Measurements from ENCODE around the gene SLC5A7.

The SLC5A7 gene

GRCh38 chr2:108026092-108026794 is 39.9 kb downstream of the SLC5A7 start:
- TF ChIP-seq CTCF (IDR thresholded peaks at IDR 0.05; ENCODE audit: low read depth, low read length, missing control alignments) = no peak

GRCh38 chr2:108029496-108029895 is 43.2 kb downstream of the SLC5A7 start:
- TF ChIP-seq CTCF (IDR thresholded peaks at IDR 0.05; ENCODE audit: low read depth, low read length, missing control alignments) = no peak
- no peak for DNase-seq (ENCODE audit: extremely low read depth, low read depth)
- no peak overlapping the region for H3K4me3 ChIP-seq (replicated peaks; ENCODE audit: low read depth, low read length)

More at GRCh38 chr2:108026092-108026794, 39.9 kb downstream of the SLC5A7 start:
- no peak for DNase-seq (ENCODE audit: extremely low read depth, low read depth)
- no peak overlapping the region for H3K4me3 ChIP-seq (replicated peaks; ENCODE audit: low read depth, low read length)

- no peak for TF ChIP-seq CTCF (IDR thresholded peaks at IDR 0.05; ENCODE audit: low read depth, low read length, missing control alignments)
- no peak for DNase-seq (ENCODE audit: extremely low read depth, low read depth)
- no peak overlapping the region for H3K4me3 ChIP-seq (replicated peaks; ENCODE audit: low read depth, low read length)
These were observed 43.6 kb downstream of the SLC5A7 start for GRCh38 chr2:108029912-108030311.

- no peak for TF ChIP-seq CTCF (IDR thresholded peaks at IDR 0.05; ENCODE audit: low read depth, low read length, missing control alignments)
- H3K4me3 ChIP-seq (replicated peaks; ENCODE audit: low read depth, low read length) = no peak overlapping the region
These were observed 45.2 kb downstream of the SLC5A7 start for GRCh38 chr2:108031471-108031941.

GRCh38 chr2:108034843-108035242 is 48.5 kb downstream of the SLC5A7 start:
- H3K4me3 ChIP-seq (replicated peaks; ENCODE audit: low read depth, low read length) = no peak overlapping the region
- no peak for DNase-seq (ENCODE audit: extremely low read depth, low read depth)
- TF ChIP-seq CTCF (IDR thresholded peaks at IDR 0.05; ENCODE audit: low read depth, low read length, missing control alignments) = no peak

More at GRCh38 chr2:108031471-108031941, 45.2 kb downstream of the SLC5A7 start:
- no peak for DNase-seq (ENCODE audit: extremely low read depth, low read depth)

- DNase-seq (ENCODE audit: extremely low read depth, low read depth) = no peak
- TF ChIP-seq CTCF (IDR thresholded peaks at IDR 0.05; ENCODE audit: low read depth, low read length, missing control alignments) = no peak
- H3K4me3 ChIP-seq (replicated peaks; ENCODE audit: low read depth, low read length) = no peak overlapping the region
These were observed 62.4 kb downstream of the SLC5A7 start for GRCh38 chr2:108048752-108049151.
